ENCODE data around the gene DDB1.

DDB1 gene

DNA sequence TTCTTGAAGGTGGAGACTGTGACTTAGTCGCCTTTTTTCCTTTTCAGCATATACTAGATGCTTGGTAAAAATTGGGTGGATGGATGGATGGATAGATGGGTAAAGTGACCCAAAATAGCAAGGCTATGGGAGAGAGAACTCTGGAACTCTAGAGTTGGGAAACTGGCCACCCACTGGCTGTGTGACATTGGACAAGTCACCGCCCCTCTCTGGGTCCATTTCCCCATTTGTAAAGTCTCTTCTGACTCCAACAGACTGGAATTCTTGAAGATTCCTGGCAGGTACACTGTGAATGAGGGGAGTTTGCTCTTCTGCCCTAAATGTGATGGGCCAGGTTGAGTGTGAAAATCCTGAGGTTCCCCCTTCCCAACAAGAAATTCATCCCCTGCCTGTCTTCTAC, 8.1 kb upstream of the DDB1 start:
- Histone ChIP-seq H4K12ac (ENCODE audit: low read depth, low read length) (no peak overlapping the region), H3K4me1 (ENCODE audit: control insufficient read depth in 1 of 2, insufficient read depth in 2 of 2, low read length in 2 of 2) (peaks cover 0 to 7% of the 10 kb centered on the region in 2 experiments), H3K36me3 (ENCODE audit: control insufficient read depth in 1 of 2, insufficient read depth in 2 of 2, low read length in 2 of 2) (peaks cover 14% of the 10 kb centered on the region in 2 experiments), H3K4ac (ENCODE audit: low read depth, low read length) (no peak overlapping the region), H2AK5ac (ENCODE audit: low read length) (no peak overlapping the region), H2BK5ac (ENCODE audit: low read depth, low read length, poor library complexity) (no peak overlapping the region), H3K4me3 (ENCODE audit: low read depth, low read length) (no peak overlapping the region), H2BK120ac (ENCODE audit: insufficient read depth, low read length, poor library complexity) (no peak overlapping the region), H3K79me2 (ENCODE audit: control insufficient read depth, insufficient read depth, low read length, poor library complexity) (no peaks in the 10 kb centered on the region), H3K18ac (ENCODE audit: low read length) (no peak overlapping the region), H3K23ac (ENCODE audit: low read length) (no peak overlapping the region), H4K91ac (ENCODE audit: low read depth, low read length) (no peak overlapping the region), H2BK12ac (ENCODE audit: low read length) (no peak overlapping the region), H3K14ac (ENCODE audit: low read length) (no peak overlapping the region), H3K79me1 (ENCODE audit: low read length) (no peaks in the 10 kb centered on the region), H4K8ac (ENCODE audit: low read depth, low read length) (no peak overlapping the region), H3K9ac (ENCODE audit: low read length) (no peak overlapping the region), H3K27ac (ENCODE audit: low read depth, low read length) (no peak overlapping the region), H2AFZ (ENCODE audit: insufficient read depth, low read length, poor library complexity) (no peak overlapping the region), H3K9me3 (ENCODE audit: insufficient read depth, low read depth, low read length) (no peaks in the 10 kb centered on the region), H3K27me3 (ENCODE audit: insufficient read depth, low read length) (no peaks in the 10 kb centered on the region), H3K4me2 (ENCODE audit: low read length) (no peak overlapping the region)
- WGBS (ENCODE audit: extremely low coverage, insufficient coverage, insufficient read length), result no CpG with 5 or more reads among the region's 2 CpGs
- no peak for DNase-seq

DNA sequence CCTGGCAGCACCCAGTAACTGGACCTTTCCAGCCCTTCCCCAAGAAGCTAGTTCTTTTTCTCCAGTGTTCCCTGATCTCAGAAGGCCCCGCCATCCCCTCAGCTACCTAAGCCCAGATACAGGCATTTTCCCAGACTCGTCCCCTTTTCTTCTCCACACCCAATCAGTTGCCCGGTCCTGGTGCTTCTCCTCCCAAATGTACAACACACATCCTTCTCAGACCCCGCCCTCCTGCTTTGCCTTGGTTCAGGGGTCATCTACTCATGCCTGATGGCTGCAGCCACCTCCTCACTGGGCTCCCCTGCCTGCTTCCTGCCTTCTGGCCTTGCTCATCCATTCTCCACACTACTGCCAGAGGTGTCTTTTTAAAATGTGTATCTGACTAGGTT, 6.6 kb upstream of the DDB1 start:
- no peak overlapping the region for H2BK120ac ChIP-seq (ENCODE audit: insufficient read depth, low read length, poor library complexity)
- H3K4ac ChIP-seq (ENCODE audit: low read depth, low read length), result no peak overlapping the region
- no peak overlapping the region for H3K4me3 ChIP-seq (ENCODE audit: low read depth, low read length)
- no peak overlapping the region for H3K18ac ChIP-seq (ENCODE audit: low read length)
- no peak overlapping the region for H2AK5ac ChIP-seq (ENCODE audit: low read length)
- H2AFZ ChIP-seq (ENCODE audit: insufficient read depth, low read length, poor library complexity), result no peak overlapping the region
- WGBS (ENCODE audit: extremely low coverage, insufficient coverage, insufficient read length), result no CpG with 5 or more reads among the region's 4 CpGs
- no peak overlapping the region for H3K9ac ChIP-seq (ENCODE audit: low read length)
- H3K4me2 ChIP-seq (ENCODE audit: low read length), result no peak overlapping the region
- peaks cover 14% of the 10 kb centered on the region in 2 experiments for H3K36me3 ChIP-seq (ENCODE audit: control insufficient read depth in 1 of 2, insufficient read depth in 2 of 2, low read length in 2 of 2)
- H2BK5ac ChIP-seq (ENCODE audit: low read depth, low read length, poor library complexity), result no peak overlapping the region
- no peak overlapping the region for H3K14ac ChIP-seq (ENCODE audit: low read length)
- no peak overlapping the region for H2BK12ac ChIP-seq (ENCODE audit: low read length)
- H3K23ac ChIP-seq (ENCODE audit: low read length), result no peak overlapping the region
- no peak overlapping the region for H4K8ac ChIP-seq (ENCODE audit: low read depth, low read length)
- H3K27ac ChIP-seq (ENCODE audit: low read depth, low read length), result no peak overlapping the region
- no peaks in the 10 kb centered on the region for H3K9me3 ChIP-seq (ENCODE audit: insufficient read depth, low read depth, low read length)
- no peak overlapping the region for H4K91ac ChIP-seq (ENCODE audit: low read depth, low read length)
- H4K12ac ChIP-seq (ENCODE audit: low read depth, low read length), result no peak overlapping the region
- DNase-seq, result no peak
- no peaks in the 10 kb centered on the region for H3K27me3 ChIP-seq (ENCODE audit: insufficient read depth, low read length)
- peaks cover 2% of the 10 kb centered on the region for H3K79me1 ChIP-seq (ENCODE audit: low read length)
- no peaks in the 10 kb centered on the region for H3K79me2 ChIP-seq (ENCODE audit: control insufficient read depth, insufficient read depth, low read length, poor library complexity)
- H3K4me1 ChIP-seq (ENCODE audit: control insufficient read depth in 1 of 2, insufficient read depth in 2 of 2, low read length in 2 of 2), result no peaks in the 10 kb centered on the region

DNA sequence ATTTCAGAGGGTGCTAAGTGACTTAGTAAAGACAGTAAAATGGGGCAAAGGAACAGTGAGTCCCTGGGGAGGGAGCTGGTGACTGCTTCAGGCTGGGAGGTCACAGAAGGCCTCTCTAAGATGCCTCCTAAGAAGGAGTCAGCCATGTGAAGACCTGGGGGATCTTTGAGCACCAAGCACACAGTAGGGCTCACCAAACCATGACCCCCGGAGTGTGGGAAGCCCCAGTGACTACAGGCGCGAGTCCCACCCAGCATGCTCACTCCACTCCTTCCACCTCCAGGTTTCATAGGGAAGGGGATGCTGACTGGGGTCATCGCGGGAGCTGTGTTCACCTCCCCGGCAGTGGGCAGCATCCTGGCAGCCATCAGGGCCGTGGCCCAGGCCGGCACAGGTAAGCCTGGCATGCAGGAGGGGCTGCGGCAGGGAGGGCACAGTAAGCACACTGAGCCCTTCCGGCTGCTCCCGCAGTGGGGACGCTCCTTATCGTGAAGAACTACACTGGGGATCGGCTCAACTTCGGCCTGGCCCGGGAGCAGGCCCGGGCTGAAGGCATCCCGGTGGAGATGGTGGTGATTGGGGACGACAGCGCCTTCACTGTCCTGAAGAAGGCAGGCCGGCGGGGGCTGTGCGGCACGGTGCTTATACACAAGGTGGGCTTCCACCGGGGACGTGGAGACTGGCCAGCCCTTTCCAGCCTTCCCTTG, 6.0 kb upstream of the DDB1 start:
- Histone ChIP-seq H3K79me1 (ENCODE audit: low read length) (peaks cover 2% of the 10 kb centered on the region), H3K36me3 (ENCODE audit: control insufficient read depth in 1 of 2, insufficient read depth in 2 of 2, low read length in 2 of 2) (peaks cover 14% of the 10 kb centered on the region in 2 experiments), H3K4me1 (ENCODE audit: control insufficient read depth in 1 of 2, insufficient read depth in 2 of 2, low read length in 2 of 2) (no peaks in the 10 kb centered on the region), H2BK5ac (ENCODE audit: low read depth, low read length, poor library complexity) (no peak overlapping the region), H4K8ac (ENCODE audit: low read depth, low read length) (no peak overlapping the region), H3K4me2 (ENCODE audit: low read length) (no peak overlapping the region), H2AFZ (ENCODE audit: insufficient read depth, low read length, poor library complexity) (no peak overlapping the region), H3K18ac (ENCODE audit: low read length) (no peak overlapping the region), H3K4ac (ENCODE audit: low read depth, low read length) (no peak overlapping the region), H3K14ac (ENCODE audit: low read length) (no peak overlapping the region), H3K9ac (ENCODE audit: low read length) (no peak overlapping the region), H3K9me3 (ENCODE audit: insufficient read depth, low read depth, low read length) (no peaks in the 10 kb centered on the region), H3K27me3 (ENCODE audit: insufficient read depth, low read length) (no peaks in the 10 kb centered on the region), H3K79me2 (ENCODE audit: control insufficient read depth, insufficient read depth, low read length, poor library complexity) (no peaks in the 10 kb centered on the region), H4K12ac (ENCODE audit: low read depth, low read length) (no peak overlapping the region), H2BK12ac (ENCODE audit: low read length) (no peak overlapping the region), H4K91ac (ENCODE audit: low read depth, low read length) (no peak overlapping the region), H2AK5ac (ENCODE audit: low read length) (no peak overlapping the region), H3K4me3 (ENCODE audit: low read depth, low read length) (no peak overlapping the region), H3K23ac (ENCODE audit: low read length) (no peak overlapping the region), H3K27ac (ENCODE audit: low read depth, low read length) (no peak overlapping the region), H2BK120ac (ENCODE audit: insufficient read depth, low read length, poor library complexity) (no peak overlapping the region)
- WGBS (ENCODE audit: extremely low coverage, insufficient coverage, insufficient read length), result no CpG with 5 or more reads among the region's 26 CpGs
- no peak for DNase-seq

DNA sequence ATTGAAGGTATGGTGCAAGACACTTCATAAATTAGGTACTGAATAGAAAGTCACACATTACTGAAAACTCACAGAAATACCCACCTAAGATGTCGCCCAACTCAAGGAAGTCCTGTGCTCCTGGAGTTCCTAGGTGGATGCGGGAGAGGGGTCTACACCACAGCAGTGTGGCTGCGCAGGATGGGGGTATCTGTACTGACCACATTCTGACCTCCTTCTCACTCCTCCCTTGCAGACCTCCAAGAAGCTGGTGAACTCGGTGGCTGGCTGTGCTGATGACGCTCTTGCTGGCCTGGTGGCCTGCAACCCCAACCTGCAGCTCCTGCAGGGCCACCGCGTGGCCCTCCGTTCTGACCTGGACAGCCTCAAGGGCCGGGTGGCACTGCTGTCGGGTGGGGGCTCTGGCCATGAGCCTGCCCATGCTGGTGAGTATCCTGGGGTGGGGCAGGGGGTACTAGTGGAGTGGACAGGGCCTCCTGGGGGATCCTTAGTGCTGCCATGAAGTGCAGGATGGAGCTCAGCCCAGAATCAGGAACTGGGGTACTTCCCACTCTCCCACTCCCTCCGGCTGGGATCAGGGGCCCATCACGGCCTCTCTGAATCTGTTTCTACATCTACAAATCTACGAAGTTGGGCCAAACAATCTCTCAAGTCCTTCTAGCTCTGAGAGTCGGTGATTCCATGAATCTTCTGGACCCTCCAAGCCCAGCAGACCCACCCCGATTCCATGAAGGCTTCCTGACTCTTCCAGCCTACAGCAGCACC, 5.0 kb upstream of the DDB1 start:
- Histone ChIP-seq H4K8ac (ENCODE audit: low read depth, low read length) (no peak overlapping the region), H4K91ac (ENCODE audit: low read depth, low read length) (no peak overlapping the region), H3K4me1 (ENCODE audit: control insufficient read depth in 1 of 2, insufficient read depth in 2 of 2, low read length in 2 of 2) (peaks cover 4% of the 10 kb centered on the region in 2 experiments), H3K9ac (ENCODE audit: low read length) (no peak overlapping the region), H2BK12ac (ENCODE audit: low read length) (no peak overlapping the region), H2AFZ (ENCODE audit: insufficient read depth, low read length, poor library complexity) (no peak overlapping the region), H3K4ac (ENCODE audit: low read depth, low read length) (no peak overlapping the region), H3K4me2 (ENCODE audit: low read length) (no peak overlapping the region), H3K14ac (ENCODE audit: low read length) (no peak overlapping the region), H3K23ac (ENCODE audit: low read length) (no peak overlapping the region), H4K12ac (ENCODE audit: low read depth, low read length) (no peak overlapping the region), H3K9me3 (ENCODE audit: insufficient read depth, low read depth, low read length) (no peaks in the 10 kb centered on the region), H2AK5ac (ENCODE audit: low read length) (no peak overlapping the region), H3K79me1 (ENCODE audit: low read length) (peaks cover 8% of the 10 kb centered on the region), H3K18ac (ENCODE audit: low read length) (no peak overlapping the region), H3K4me3 (ENCODE audit: low read depth, low read length) (no peak overlapping the region), H3K36me3 (ENCODE audit: control insufficient read depth in 1 of 2, insufficient read depth in 2 of 2, low read length in 2 of 2) (peaks cover 11 to 14% of the 10 kb centered on the region in 2 experiments), H2BK5ac (ENCODE audit: low read depth, low read length, poor library complexity) (no peak overlapping the region), H3K27ac (ENCODE audit: low read depth, low read length) (no peak overlapping the region), H2BK120ac (ENCODE audit: insufficient read depth, low read length, poor library complexity) (no peak overlapping the region), H3K79me2 (ENCODE audit: control insufficient read depth, insufficient read depth, low read length, poor library complexity) (peaks cover 4% of the 10 kb centered on the region), H3K27me3 (ENCODE audit: insufficient read depth, low read length) (no peaks in the 10 kb centered on the region)
- DNase-seq, result no peak
- WGBS (ENCODE audit: extremely low coverage, insufficient coverage, insufficient read length), result no CpG with 5 or more reads among the region's 15 CpGs

Measured in trophoblast cell (in vitro differentiated cells and primary cell).